Spinal cord (tissue), 10 donors: Measurements from ENCODE around the gene MRPS34. TPM values are rescaled to one million over a fixed set of nuclear protein-coding genes. Genes with fewer than 3 reads are reported as not detected.

Experiments
- DNase-seq, 6 donors: peaks; one replicate each; pipeline versions ENCODE4 v3.0.0 to v3.0.0-alpha.2; 2013 to 2015; ENCODE audit warnings: low spot score in 6 of 6, low read depth in 4 of 6
- H3K27ac ChIP-seq: one replicate; pipeline ENCODE4 v1.5.1; 2013; ENCODE audit warnings: low read depth, low read length, control low read depth
- H3K27me3 ChIP-seq: one replicate; pipeline ENCODE4 v1.6.1; 2013; ENCODE audit warnings: low read length; ENCODE audit not compliant: control insufficient read depth, insufficient read depth
- H3K36me3 ChIP-seq: one replicate; pipeline ENCODE4 v1.6.1; 2013; ENCODE audit warnings: low read length; ENCODE audit not compliant: control insufficient read depth, insufficient read depth
- H3K4me1 ChIP-seq: one replicate; pipeline ENCODE4 v1.6.1; 2013; ENCODE audit warnings: low read length; ENCODE audit not compliant: control insufficient read depth, insufficient read depth
- H3K4me3 ChIP-seq: one replicate; pipeline ENCODE4 v1.5.1; 2013; ENCODE audit warnings: low read depth, low read length, control low read depth
- H3K9me3 ChIP-seq: one replicate; pipeline ENCODE4 v1.6.1; 2013; ENCODE audit warnings: low read length; ENCODE audit not compliant: control insufficient read depth, insufficient read depth
- WGBS: methylation state at CpG from one replicate; pipeline ENCODE4 v1.1.5; 2013; ENCODE audit warnings: missing lambda C conversion rate; ENCODE audit not compliant: insufficient coverage; 5-methylcytosine and 5-hydroxymethylcytosine counted together
- polyA plus RNA-seq, 2 donors: library from polyadenylated mRNA; unstranded; fragments of 120-200 nt; gene quantifications; one replicate each; pipeline ENCODE4 v1.2.1, GENCODE V29; 2013; ENCODE audit not compliant: insufficient read length in 2 of 2
- total RNA-seq, 2 donors: library from RNA; depleted of rRNA in 1 of 2; stranded (reverse); fragments of 120-200 nt in 1 of 2; fragments of >200 nt in 1 of 2; gene quantifications; one replicate each; pipeline versions ENCODE4 v1.2.3 to v1.2.4, GENCODE V29; 2013 to 2014
- donor health status: healthy.

Gene MRPS34
- total and polyA plus RNA-seq, 4 donors, result 22.9 to 86.5 (median 78.8) TPM

DNA sequence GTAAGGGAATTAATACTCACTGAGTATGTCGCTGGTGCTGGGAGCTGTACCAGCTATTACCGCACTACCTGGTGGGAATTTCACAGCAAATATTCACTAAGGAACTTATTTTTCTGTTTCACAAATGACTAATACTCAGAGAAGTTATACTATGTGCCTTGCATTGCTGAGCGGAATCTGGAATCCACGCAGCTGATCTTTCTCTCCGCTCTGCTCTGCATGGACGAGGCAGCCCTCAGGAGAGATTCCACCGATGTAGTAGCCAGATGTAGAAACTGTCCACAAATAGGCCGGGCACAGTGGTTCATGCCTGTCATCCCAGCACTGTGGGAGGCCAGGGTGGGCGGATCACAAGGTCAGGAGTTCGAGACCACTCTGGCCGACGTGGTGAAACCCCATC, 18.7 kb downstream of the MRPS34 start:
- H3K4me1 ChIP-seq, result peaks cover 5% of the 10 kb centered on the region
- H3K36me3 ChIP-seq, result peaks cover 94% of the 10 kb centered on the region
- no peaks in the 10 kb centered on the region for H3K9me3 ChIP-seq
- H3K27me3 ChIP-seq, result no peaks in the 10 kb centered on the region
- no peak overlapping the region for H3K27ac ChIP-seq
- DNase-seq, result no peak
- WGBS, result 96% methylated on average over 10 of the region's 12 CpGs
- no peak overlapping the region for H3K4me3 ChIP-seq

DNA sequence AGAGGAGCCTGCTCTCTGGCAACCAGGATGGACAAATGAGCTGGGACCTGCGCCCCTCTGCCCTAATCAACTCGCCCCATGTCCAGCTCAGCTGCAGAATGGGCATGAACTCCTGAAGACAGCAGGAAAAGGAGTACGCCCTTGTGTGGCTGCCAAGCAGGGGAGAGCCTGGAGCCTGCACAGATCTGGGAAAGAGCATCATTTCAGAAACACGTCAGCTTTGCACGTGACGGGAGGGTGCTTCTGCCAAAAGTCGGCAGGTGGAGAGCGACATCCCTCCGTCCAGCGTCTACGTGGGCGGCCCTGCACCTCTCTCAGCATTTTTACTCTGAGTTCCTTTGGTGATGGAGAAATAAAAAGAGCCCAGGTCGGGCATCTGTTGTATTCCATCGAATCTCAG, 20.1 kb downstream of the MRPS34 start:
- DNase-seq, result no peak
- Histone ChIP-seq H3K4me3 (no peak overlapping the region), H3K4me1 (no peaks in the 10 kb centered on the region), H3K27ac (no peak overlapping the region), H3K27me3 (no peaks in the 10 kb centered on the region), H3K9me3 (no peaks in the 10 kb centered on the region), H3K36me3 (peaks cover 94% of the 10 kb centered on the region)
- 98% methylated on average over 6 of the region's 14 CpGs for WGBS

DNA sequence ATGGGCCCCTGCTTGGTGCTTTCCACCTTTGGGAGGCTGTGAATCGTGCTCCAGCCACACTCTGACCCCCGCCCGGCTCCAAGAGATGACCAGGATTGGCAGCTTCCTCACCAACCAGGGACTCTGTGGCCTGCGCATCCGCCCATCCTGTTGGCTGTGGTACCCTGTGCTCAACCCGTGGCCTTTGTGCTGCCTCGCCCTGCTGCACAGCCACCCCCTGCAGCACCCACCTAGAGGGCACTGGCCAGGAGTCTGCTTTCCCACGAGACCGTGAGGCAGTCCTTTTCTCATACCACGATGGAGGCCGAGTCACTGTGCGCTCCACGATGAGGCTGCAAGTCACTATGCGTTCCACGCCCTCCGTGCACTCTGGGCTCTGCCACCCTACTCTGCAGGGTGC, 21.0 kb downstream of the MRPS34 start:
- Histone ChIP-seq H3K9me3 (no peaks in the 10 kb centered on the region), H3K4me3 (no peak overlapping the region), H3K27me3 (no peaks in the 10 kb centered on the region), H3K36me3 (peaks cover 97% of the 10 kb centered on the region), H3K4me1 (no peaks in the 10 kb centered on the region), H3K27ac (no peak overlapping the region)
- no peak for DNase-seq
- 96% methylated on average over 16 of the region's 16 CpGs for WGBS

DNA sequence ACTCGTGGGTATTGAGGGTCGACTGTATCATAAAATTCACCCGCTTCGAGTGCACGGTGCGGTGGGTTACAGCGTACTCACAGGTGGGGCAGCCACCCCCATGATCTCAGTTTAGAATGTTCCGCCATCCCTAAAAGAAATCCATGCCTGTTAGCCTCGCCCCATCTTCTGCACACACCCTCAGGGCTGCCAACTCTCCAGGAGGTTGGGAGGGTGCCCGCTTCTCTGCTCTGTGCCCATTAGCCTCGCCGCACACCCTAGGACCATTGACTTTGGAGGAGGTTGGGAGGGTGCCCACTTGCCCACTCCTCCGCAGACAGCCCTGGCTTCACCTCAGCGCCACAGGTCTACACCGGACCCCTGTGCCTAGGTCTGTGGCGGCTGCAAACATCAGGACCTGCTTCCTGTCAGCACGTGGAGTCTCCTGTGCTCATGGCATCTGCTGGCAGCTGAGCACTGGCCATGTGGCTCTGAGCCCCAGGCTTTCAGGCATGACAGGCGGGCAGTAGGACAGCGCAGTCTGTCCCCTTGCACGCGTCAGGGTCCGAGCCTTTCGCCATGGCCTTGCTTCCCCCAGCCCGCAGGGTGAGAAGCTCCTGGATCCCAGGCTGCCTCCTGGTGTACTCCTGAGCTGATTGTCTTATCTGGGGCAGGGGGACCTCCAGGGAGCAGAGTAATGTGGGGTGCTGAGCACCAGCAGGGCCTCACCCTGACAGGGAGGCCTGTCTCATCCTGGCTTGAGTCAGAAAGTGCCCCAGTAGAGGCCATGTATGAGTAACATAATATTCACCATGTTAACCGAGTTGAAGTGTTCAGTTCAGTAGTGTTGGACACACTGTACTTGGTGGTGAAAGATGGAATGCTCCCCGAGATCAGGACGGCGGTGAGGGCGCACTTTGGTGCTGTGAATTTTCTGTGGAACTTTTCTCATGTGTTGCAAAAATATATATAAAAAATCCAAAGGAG, 23.5 kb downstream of the MRPS34 start:
- H3K9me3 ChIP-seq, result no peaks in the 10 kb centered on the region
- H3K27me3 ChIP-seq, result no peaks in the 10 kb centered on the region
- WGBS, result 97% methylated on average over 20 of the region's 29 CpGs
- H3K36me3 ChIP-seq, result peaks cover 99% of the 10 kb centered on the region
- H3K4me1 ChIP-seq, result no peaks in the 10 kb centered on the region
- no peak overlapping the region for H3K4me3 ChIP-seq
- no peak for DNase-seq
- H3K27ac ChIP-seq, result no peak overlapping the region

DNA sequence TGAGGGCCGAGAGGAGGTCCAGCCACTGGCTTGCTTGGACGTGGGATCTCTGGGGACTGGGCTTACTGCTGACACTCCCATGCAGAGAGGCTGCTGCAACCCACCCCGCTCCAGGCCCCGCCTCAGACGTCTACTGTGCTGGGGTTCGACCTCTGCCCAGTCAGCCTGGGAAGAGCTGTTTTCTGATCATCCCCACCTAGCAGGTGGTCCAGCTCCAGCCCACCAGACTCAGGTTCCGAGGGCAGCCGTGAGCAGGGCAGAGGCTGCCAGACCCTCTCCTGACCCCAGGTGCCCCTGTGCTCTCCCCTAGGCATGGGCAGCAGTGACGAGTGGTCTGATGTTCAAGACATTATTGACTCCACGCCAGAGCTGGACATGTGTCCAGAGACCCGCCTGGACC, 25.0 kb downstream of the MRPS34 start:
- Histone ChIP-seq H3K4me3 (no peak overlapping the region), H3K27ac (no peak overlapping the region), H3K27me3 (no peaks in the 10 kb centered on the region), H3K36me3 (peaks cover 99% of the 10 kb centered on the region), H3K4me1 (no peaks in the 10 kb centered on the region), H3K9me3 (no peaks in the 10 kb centered on the region)
- no peak for DNase-seq
- WGBS, result 91% methylated on average over 10 of the region's 11 CpGs

DNA sequence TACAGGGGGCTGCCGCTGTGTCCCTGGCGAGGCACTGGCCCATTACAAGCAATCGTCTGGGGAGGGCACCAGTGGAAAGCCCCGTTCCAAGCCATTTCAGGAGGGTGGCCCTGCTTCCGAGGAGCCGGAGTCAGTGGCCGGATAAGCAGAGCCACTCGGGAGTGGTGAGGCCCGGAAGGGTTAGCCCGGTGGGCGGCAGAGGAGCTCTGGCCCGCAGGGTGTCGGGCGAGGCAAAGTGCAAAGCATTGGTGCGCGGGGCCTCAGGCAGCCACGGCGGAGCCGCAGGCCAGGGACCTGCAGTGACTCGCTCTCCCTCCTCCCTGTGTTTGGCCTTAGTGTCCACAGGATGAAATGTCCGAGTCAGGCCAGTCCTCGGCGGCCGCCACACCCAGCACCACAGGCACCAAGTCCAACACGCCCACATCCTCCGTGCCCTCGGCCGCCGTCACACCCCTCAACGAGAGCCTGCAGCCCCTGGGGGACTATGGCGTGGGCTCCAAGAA, 26.2 kb downstream of the MRPS34 start:
- Histone ChIP-seq H3K36me3 (peaks cover 99% of the 10 kb centered on the region), H3K4me1 (no peaks in the 10 kb centered on the region), H3K27me3 (no peaks in the 10 kb centered on the region), H3K27ac (no peak overlapping the region), H3K9me3 (no peaks in the 10 kb centered on the region), H3K4me3 (no peak overlapping the region)
- no peak for DNase-seq
- 95% methylated on average over 31 of the region's 31 CpGs for WGBS

DNA sequence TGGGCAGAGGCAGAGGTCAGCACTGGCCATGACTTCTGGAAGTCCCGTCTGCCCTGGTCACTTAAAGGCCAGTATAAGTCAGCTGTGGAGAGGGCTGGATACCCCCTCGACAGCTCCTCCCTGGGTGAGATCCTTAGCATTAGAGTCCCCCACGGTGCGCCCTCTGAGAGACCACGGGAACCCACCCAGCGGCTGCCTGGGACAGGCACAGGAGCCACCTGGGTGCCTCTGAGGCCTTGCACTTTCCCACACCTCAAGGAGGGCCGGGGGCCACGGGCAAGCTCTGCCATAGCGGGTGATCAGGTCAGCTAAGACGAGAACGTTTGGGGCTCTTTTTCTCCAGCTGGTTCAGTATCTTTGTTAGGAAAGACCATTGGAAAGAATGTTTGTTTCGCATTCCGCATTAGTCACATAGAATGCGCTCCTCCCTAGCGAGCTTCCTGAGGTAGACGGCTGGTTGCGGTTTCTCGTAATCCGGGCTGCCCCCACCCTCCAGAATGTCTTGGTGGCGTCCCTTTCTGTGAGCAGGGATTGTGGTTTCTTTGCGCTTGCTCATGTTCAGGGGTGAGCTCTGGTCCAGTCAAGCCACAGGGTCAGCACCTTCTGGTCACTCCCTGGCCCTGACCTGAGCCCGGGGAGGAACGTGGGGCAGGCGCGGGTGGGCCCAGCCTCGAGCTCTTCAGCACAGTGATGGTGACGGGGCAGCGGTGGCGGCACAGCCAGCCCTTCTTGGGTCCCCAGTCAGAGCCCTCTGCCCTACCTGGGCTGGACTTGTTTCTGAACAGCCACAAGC, 26.8 kb downstream of the MRPS34 start:
- DNase-seq, result no peak
- Histone ChIP-seq H3K9me3 (no peaks in the 10 kb centered on the region), H3K4me1 (no peaks in the 10 kb centered on the region), H3K27me3 (no peaks in the 10 kb centered on the region), H3K36me3 (peaks cover 99% of the 10 kb centered on the region), H3K27ac (no peak overlapping the region), H3K4me3 (no peak overlapping the region)
- 90% methylated on average over 29 of the region's 29 CpGs for WGBS

DNA sequence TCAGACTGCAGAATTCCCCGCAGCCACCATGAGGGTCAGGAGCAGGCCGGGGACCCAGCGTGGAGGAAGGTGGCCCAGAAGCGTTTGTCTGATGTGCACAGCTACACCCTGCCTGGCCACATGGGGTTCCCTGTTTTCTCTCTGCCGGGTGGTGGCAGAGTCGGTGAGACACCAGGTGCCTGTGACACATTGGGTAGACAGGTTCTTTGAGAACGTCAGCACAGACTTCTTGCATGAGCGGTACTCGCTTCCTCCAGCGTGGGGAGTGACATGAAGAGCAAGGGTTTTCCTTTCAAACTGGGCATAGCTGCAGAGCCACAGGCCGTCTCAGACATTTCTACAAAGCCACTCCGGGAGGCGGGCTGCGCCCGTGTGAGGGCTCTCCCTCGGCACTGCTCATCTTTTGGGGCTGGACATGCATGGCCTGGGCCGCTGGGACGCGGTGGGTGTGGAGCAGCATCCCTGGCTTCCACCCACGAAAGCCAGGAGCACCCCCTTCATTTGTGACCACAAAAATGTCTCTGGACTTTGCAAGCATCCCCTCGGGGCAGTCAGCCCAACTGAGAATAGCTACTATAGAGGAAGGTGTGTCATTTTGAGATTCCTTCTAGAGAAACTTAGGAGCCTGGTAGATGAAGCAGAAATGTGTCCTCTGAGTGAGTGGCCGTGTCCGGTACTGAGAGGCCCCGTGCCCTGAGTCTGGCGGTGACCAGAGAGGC, 27.6 kb downstream of the MRPS34 start:
- DNase-seq, result no peak
- H3K9me3 ChIP-seq, result no peaks in the 10 kb centered on the region
- no peaks in the 10 kb centered on the region for H3K27me3 ChIP-seq
- 97% methylated on average over 24 of the region's 25 CpGs for WGBS
- peaks cover 99% of the 10 kb centered on the region for H3K36me3 ChIP-seq
- no peaks in the 10 kb centered on the region for H3K4me1 ChIP-seq
- no peak overlapping the region for H3K27ac ChIP-seq
- no peak overlapping the region for H3K4me3 ChIP-seq

DNA sequence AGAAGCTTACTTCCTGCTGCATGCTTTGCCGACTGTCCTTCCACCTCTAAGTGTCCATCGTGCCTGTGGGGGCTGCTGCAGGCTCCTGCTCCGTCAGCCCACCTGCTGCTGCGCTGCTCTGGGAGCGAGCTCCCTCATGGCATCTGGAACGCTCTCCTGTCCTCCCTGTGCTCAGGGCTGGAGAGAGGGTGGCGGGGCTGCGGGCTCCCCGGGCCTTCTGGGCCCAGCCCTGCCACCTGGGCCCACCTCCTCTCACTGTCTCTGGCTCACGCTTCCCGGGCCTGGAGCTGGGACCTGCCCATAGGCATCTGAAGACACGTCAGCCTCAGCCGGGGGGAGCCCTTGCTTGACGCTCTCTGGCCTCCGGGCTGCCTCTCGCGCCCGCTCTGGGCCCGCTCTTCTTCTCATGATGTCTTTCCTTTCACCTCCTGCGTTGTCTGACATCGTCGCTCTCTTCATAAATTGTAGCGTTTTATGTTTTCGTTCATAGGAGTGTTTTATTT, 28.5 kb downstream of the MRPS34 start:
- no peak for DNase-seq
- Histone ChIP-seq H3K27ac (no peak overlapping the region), H3K27me3 (no peaks in the 10 kb centered on the region), H3K4me1 (no peaks in the 10 kb centered on the region), H3K36me3 (peaks cover 98% of the 10 kb centered on the region), H3K4me3 (no peak overlapping the region), H3K9me3 (no peaks in the 10 kb centered on the region)
- 86% methylated on average over 19 of the region's 24 CpGs for WGBS
